Neural cell (in vitro differentiated cells): ENCODE results near the gene ARID3C. TPM values are rescaled to one million over a fixed set of nuclear protein-coding genes. Genes with fewer than 3 reads are reported as not detected.

Experiments
- H2AFZ ChIP-seq: fragments of 200-600, 300-800 bp; sonication (generic), shearing (Covaris generic); 2 replicates; pipeline ENCODE4 v1.6.0; 2014; ENCODE audit warnings: low read depth, mild to moderate bottlenecking, antibody characterized with exemption, low read length, moderate library complexity
- H3F3A ChIP-seq: fragments of 200-600 bp; shearing (Covaris generic); 2 replicates; pipeline ENCODE4 v1.6.1; 2016; ENCODE audit warnings: mild to moderate bottlenecking, moderate library complexity, mixed read lengths, antibody characterized with exemption, low read length; ENCODE audit not compliant: insufficient read depth, poor library complexity, severe bottlenecking
- H3K27ac ChIP-seq: fragments of 200-600, 300-800 bp; sonication (generic), shearing (Covaris generic); 2 replicates; pipeline ENCODE4 v1.5.1; 2014; ENCODE audit warnings: mild to moderate bottlenecking, low read length, moderate library complexity
- H3K27me3 ChIP-seq: fragments of 300-800, 200-600 bp; sonication (generic), shearing (Covaris generic); 2 replicates; pipeline ENCODE4 v1.6.0; 2014; ENCODE audit warnings: mild to moderate bottlenecking, low read depth, low read length, moderate library complexity; ENCODE audit not compliant: insufficient read depth
- H3K36me3 ChIP-seq: fragments of 300-800, 200-600 bp; sonication (generic), shearing (Covaris generic); 2 replicates; pipeline ENCODE4 v1.5.1; 2014; ENCODE audit warnings: mild to moderate bottlenecking, antibody characterized with exemption, low read length, moderate library complexity; ENCODE audit not compliant: insufficient read depth
- H3K4me2 ChIP-seq: fragments of 300-800, 200-600 bp; sonication (generic), shearing (Covaris generic); 2 replicates; pipeline ENCODE4 v1.6.0; 2014; ENCODE audit warnings: mild to moderate bottlenecking, low read length
- H3K4me3 ChIP-seq: fragments of 300-800, 200-600 bp; sonication (generic), shearing (Covaris generic); 2 replicates; pipeline ENCODE4 v1.5.1; 2014; ENCODE audit warnings: mild to moderate bottlenecking, low read length, moderate library complexity
- H3K79me2 ChIP-seq: fragments of 200-600 bp; shearing (Covaris generic); replicated peaks from 2 replicates; pipeline ENCODE4 v1.6.0; 2014; ENCODE audit warnings: mild to moderate bottlenecking, low read length, moderate library complexity; ENCODE audit not compliant: insufficient read depth
- H3K9ac ChIP-seq: fragments of 300-800, 200-600 bp; sonication (generic), shearing (Covaris generic); 2 replicates; pipeline ENCODE4 v1.6.1; 2016; ENCODE audit warnings: mild to moderate bottlenecking, low read length, mixed read lengths
- H3K9me2 ChIP-seq: fragments of 200-600 bp; shearing (Covaris generic); 2 replicates; pipeline ENCODE4 v1.6.1; 2016; ENCODE audit warnings: mild to moderate bottlenecking, low read length, mixed read lengths; ENCODE audit not compliant: insufficient read depth
- H3K9me3 ChIP-seq: fragments of 200-600, 300-800 bp; sonication (generic), shearing (Covaris generic); 2 replicates; pipeline ENCODE4 v1.6.1; 2016; ENCODE audit warnings: mild to moderate bottlenecking, mixed run types, low read length, moderate library complexity, mixed read lengths
- H4K20me1 ChIP-seq: fragments of 200-600 bp; shearing (Covaris generic); 2 replicates; pipeline ENCODE4 v1.6.1; 2016; ENCODE audit warnings: mild to moderate bottlenecking, mixed run types; ENCODE audit not compliant: insufficient read depth
- CTCF ChIP-seq: fragments of 450-650 bp; IDR thresholded peaks from 2 replicates; pipeline ENCODE4 v1.5.1; 2014; ENCODE audit warnings: antibody characterized with exemption, mild to moderate bottlenecking, moderate library complexity; ENCODE audit not compliant: poor library complexity, severe bottlenecking
- EP300 ChIP-seq: fragments of 450-650 bp; conservative IDR thresholded peaks from 2 replicates; pipeline ENCODE4 v1.6.1; 2014; ENCODE audit warnings: antibody characterized with exemption, mild to moderate bottlenecking, moderate library complexity; ENCODE audit not compliant: poor library complexity, severe bottlenecking
- EZH2 ChIP-seq: fragments of 200-600, 300-800 bp; shearing (Covaris generic), sonication (generic); IDR thresholded peaks from 2 replicates; pipeline ENCODE4 v1.6.1; 2014; ENCODE audit warnings: antibody characterized with exemption, low read length, borderline replicate concordance, mild to moderate bottlenecking; ENCODE audit not compliant: insufficient read depth, poor library complexity, severe bottlenecking
- MXI1 ChIP-seq: fragments of 450-650 bp; conservative IDR thresholded peaks from 2 replicates; pipeline ENCODE4 v1.6.1; 2014; ENCODE audit warnings: antibody characterized with exemption, mild to moderate bottlenecking; ENCODE audit not compliant: poor library complexity, severe bottlenecking
- POLR2AphosphoS5 ChIP-seq: IDR thresholded peaks from 2 replicates; pipeline ENCODE4 v1.6.1; 2012
- RAD21 ChIP-seq: fragments of 450-650 bp; conservative IDR thresholded peaks from 2 replicates; pipeline ENCODE4 v1.6.1; 2014; ENCODE audit warnings: antibody characterized with exemption, mild to moderate bottlenecking, moderate library complexity
- REST ChIP-seq: IDR thresholded peaks from 2 replicates; pipeline ENCODE4 v1.6.1; 2012; ENCODE audit warnings: borderline replicate concordance
- SMC3 ChIP-seq: fragments of 450-650 bp; conservative IDR thresholded peaks from 2 replicates; pipeline ENCODE4 v1.6.1; 2014; ENCODE audit warnings: antibody characterized with exemption, mild to moderate bottlenecking, moderate library complexity; ENCODE audit not compliant: poor library complexity
- TAF1 ChIP-seq: IDR thresholded peaks from 2 replicates; pipeline ENCODE4 v1.6.1; 2012; ENCODE audit warnings: low read depth
- polyA plus RNA-seq: library from polyadenylated mRNA; depleted of rRNA; stranded (reverse); fragments of >200 nt; gene quantifications from 2 replicates; pipeline ENCODE4 v1.2.3, GENCODE V29; 2014

Gene ARID3C
- polyA plus RNA-seq, 1 donor from 2014 or later = 2.8 TPM

GRCh38 chr9:34573599-34574325 lies 55.1 kb downstream of the ARID3C start:
- Histone ChIP-seq H3K27me3 (no peaks in the 10 kb centered on the region), H3K27ac (no peak overlapping the region), H3K36me3 (no peaks in the 10 kb centered on the region), H3K79me2 (peaks cover 16% of the 10 kb centered on the region), H3K9ac (no peak overlapping the region), H3F3A (peaks cover 3% of the 10 kb centered on the region), H4K20me1 (peaks cover 3% of the 10 kb centered on the region), H3K9me2 (no peaks in the 10 kb centered on the region), H3K9me3 (no peaks in the 10 kb centered on the region), H2AFZ (no peak overlapping the region), H3K4me3 (no peak overlapping the region), H3K4me2 (no peak overlapping the region)
- no peak for TF ChIP-seq POLR2AphosphoS5
- no peak for TF ChIP-seq REST
- no peak for TF ChIP-seq TAF1
- TF ChIP-seq SMC3 = no peak
- no peak for TF ChIP-seq EP300
- TF ChIP-seq CTCF = no peak
- no peak for TF ChIP-seq MXI1
- no peak for TF ChIP-seq EZH2
- TF ChIP-seq RAD21 = no peak

GRCh38 chr9:34572628-34573027 lies 56.2 kb downstream of the ARID3C start:
- no peaks in the 10 kb centered on the region for H3K9me2 ChIP-seq
- peaks cover 3% of the 10 kb centered on the region for H4K20me1 ChIP-seq
- H3K9ac ChIP-seq = no peak overlapping the region
- H3K36me3 ChIP-seq = no peaks in the 10 kb centered on the region
- no peaks in the 10 kb centered on the region for H3K9me3 ChIP-seq
- H3K4me2 ChIP-seq = no peak overlapping the region
- H3F3A ChIP-seq = no peaks in the 10 kb centered on the region
- no peak overlapping the region for H2AFZ ChIP-seq
- peaks cover 16% of the 10 kb centered on the region for H3K79me2 ChIP-seq
- no peaks in the 10 kb centered on the region for H3K27me3 ChIP-seq
- no peak overlapping the region for H3K27ac ChIP-seq
- no peak overlapping the region for H3K4me3 ChIP-seq
- no peak for TF ChIP-seq RAD21
- TF ChIP-seq EP300 = peak; percentile 55
- peak; percentile 41 for TF ChIP-seq POLR2AphosphoS5
